ENCODE measurements around the gene NDUFA8. TPM values are rescaled to one million over a fixed set of nuclear protein-coding genes. Genes with fewer than 3 reads are reported as not detected.

The NDUFA8 gene
- total RNA-seq, 4 donors from 2014 or later: 16.3 to 34.4 (median 30.2) TPM

GRCh38 chr9:122115176-122116035, 44.2 kb downstream of the NDUFA8 start:
- Histone ChIP-seq H3K27me3 (peaks cover 7% of the 10 kb centered on the region), H3K9me3 (no peaks in the 10 kb centered on the region), H3K27ac (no peak overlapping the region), H3K4me3 (no peak overlapping the region), H3K36me3 (no peaks in the 10 kb centered on the region), H3K4me1 (no peaks in the 10 kb centered on the region)
- WGBS: 69% methylated on average over 12 of the region's 12 CpGs
- no peak for DNase-seq (ENCODE audit: low spot score in 2 of 2)
- no peak for TF ChIP-seq POLR2AphosphoS5 (IDR thresholded peaks at IDR 0.05)
- no peak for TF ChIP-seq CTCF (IDR thresholded peaks at IDR 0.05)
- no peak for TF ChIP-seq EP300 (IDR thresholded peaks at IDR 0.05)
- no peak for TF ChIP-seq POLR2A (IDR thresholded peaks at IDR 0.05)

- 35% methylated on average over 5 of the region's 5 CpGs for WGBS
- Histone ChIP-seq H3K4me3 (no peak overlapping the region), H3K27ac (no peak overlapping the region), H3K36me3 (no peaks in the 10 kb centered on the region), H3K27me3 (peaks cover 7% of the 10 kb centered on the region), H3K4me1 (no peaks in the 10 kb centered on the region), H3K9me3 (no peaks in the 10 kb centered on the region)
- DNase-seq (ENCODE audit: low spot score in 2 of 2): no peak
- TF ChIP-seq CTCF (IDR thresholded peaks at IDR 0.05) (no peak), POLR2A (IDR thresholded peaks at IDR 0.05) (no peak), EP300 (IDR thresholded peaks at IDR 0.05) (no peak), POLR2AphosphoS5 (IDR thresholded peaks at IDR 0.05) (no peak)
These were observed 46.0 kb downstream of the NDUFA8 start for GRCh38 chr9:122113574-122113973.

GRCh38 chr9:122112238-122112637, 47.3 kb downstream of the NDUFA8 start:
- H3K27ac ChIP-seq: no peak overlapping the region
- H3K27me3 ChIP-seq: peaks cover 7% of the 10 kb centered on the region
- H3K36me3 ChIP-seq: no peaks in the 10 kb centered on the region
- H3K4me1 ChIP-seq: no peaks in the 10 kb centered on the region
- no peak for DNase-seq (ENCODE audit: low spot score in 2 of 2)
- no peak overlapping the region for H3K4me3 ChIP-seq
- WGBS: 87% methylated on average over 6 of the region's 6 CpGs
- TF ChIP-seq POLR2A (IDR thresholded peaks at IDR 0.05): no peak
- no peak for TF ChIP-seq EP300 (IDR thresholded peaks at IDR 0.05)
- TF ChIP-seq POLR2AphosphoS5 (IDR thresholded peaks at IDR 0.05): no peak
- TF ChIP-seq CTCF (IDR thresholded peaks at IDR 0.05): no peak
- no peaks in the 10 kb centered on the region for H3K9me3 ChIP-seq

- Histone ChIP-seq H3K27me3 (peaks cover 7% of the 10 kb centered on the region), H3K4me3 (no peak overlapping the region), H3K36me3 (no peaks in the 10 kb centered on the region), H3K9me3 (no peaks in the 10 kb centered on the region), H3K27ac (no peak overlapping the region), H3K4me1 (no peaks in the 10 kb centered on the region)
- no peak for TF ChIP-seq POLR2A (IDR thresholded peaks at IDR 0.05)
- TF ChIP-seq CTCF (IDR thresholded peaks at IDR 0.05): no peak
- TF ChIP-seq POLR2AphosphoS5 (IDR thresholded peaks at IDR 0.05): no peak
- TF ChIP-seq EP300 (IDR thresholded peaks at IDR 0.05): no peak
- no peak for DNase-seq (ENCODE audit: low spot score in 2 of 2)
- WGBS: 88% methylated on average over 7 of the region's 9 CpGs
These were observed 48.0 kb downstream of the NDUFA8 start for GRCh38 chr9:122111413-122112085.
